ENCODE results near the gene CSK. TPM values are rescaled to one million over a fixed set of nuclear protein-coding genes. Genes with fewer than 3 reads are reported as not detected.
A peak's percentile ranks its signal among the peaks of the same experiment; 100 is the strongest.

The CSK gene
- total and polyA plus RNA-seq, 2 of the 8 experiments (the other 6 are each of a cell fraction or from before 2014, with no cell fraction given) = 13.7 to 50.2 TPM

DNA sequence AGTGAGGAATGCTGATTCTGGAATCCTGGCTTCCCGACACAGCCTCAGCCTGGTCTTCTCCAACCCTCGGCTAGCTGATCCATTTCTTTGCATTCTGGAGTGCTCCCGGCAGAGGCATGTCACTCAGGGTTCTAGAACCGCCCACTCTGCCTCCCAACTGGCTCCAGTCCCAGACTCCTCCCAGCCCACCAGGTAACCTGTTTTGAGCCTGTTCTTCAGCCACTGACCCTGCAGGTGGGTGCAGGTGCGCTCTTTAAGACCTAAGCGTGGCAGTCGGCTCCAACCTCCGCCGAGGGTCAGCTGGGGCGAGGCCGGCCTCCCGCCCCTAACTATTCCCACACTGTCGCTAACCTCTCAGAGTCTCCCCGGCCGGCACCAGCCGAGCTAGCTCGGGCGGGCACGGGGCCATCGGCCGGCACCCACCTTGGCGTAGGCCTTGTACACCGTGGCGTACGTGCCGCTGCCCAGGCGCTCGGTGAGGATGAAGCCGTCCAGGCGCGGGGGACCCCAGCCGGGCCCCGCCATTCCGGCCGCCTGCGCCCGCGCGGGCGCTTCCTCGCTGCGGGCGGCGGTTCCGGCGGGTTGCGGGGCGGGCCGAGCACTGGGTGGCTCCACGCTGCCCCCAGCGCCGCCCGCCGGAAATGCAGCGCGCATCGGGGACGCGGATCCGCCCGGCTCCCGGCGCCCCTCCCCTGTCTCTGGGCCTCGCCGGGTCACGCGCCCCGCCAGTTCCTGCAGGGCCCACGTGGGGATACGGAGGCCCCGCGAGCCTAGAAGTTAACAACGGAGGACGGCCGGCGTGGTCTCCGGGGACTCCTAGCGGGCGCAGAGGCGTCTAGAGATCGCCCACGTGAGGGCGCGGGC, 60.9 kb downstream of the CSK start, which contains the start of gene ULK3 (continued):
- TF ChIP-seq CHD1 (IDR thresholded peaks at IDR 0.05; ENCODE audit: low read depth, low read length) = no peak
- no peak for TF ChIP-seq SAP30 (IDR thresholded peaks at IDR 0.05; ENCODE audit: insufficient read depth, insufficient replicate concordance, low read length)
- no peak for TF ChIP-seq JUN (IDR thresholded peaks at IDR 0.05; ENCODE audit: low read depth, low read length)
- TF ChIP-seq, protein P1, sequence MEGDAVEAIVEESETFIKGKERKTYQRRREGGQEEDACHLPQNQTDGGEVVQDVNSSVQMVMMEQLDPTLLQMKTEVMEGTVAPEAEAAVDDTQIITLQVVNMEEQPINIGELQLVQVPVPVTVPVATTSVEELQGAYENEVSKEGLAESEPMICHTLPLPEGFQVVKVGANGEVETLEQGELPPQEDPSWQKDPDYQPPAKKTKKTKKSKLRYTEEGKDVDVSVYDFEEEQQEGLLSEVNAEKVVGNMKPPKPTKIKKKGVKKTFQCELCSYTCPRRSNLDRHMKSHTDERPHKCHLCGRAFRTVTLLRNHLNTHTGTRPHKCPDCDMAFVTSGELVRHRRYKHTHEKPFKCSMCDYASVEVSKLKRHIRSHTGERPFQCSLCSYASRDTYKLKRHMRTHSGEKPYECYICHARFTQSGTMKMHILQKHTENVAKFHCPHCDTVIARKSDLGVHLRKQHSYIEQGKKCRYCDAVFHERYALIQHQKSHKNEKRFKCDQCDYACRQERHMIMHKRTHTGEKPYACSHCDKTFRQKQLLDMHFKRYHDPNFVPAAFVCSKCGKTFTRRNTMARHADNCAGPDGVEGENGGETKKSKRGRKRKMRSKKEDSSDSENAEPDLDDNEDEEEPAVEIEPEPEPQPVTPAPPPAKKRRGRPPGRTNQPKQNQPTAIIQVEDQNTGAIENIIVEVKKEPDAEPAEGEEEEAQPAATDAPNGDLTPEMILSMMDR (IDR thresholded peaks at IDR 0.05; ENCODE audit: control extremely low read depth in 1 of 3, insufficient read depth in 1 of 3, low read depth in 1 of 3, low read length in 3 of 3) = peak; percentile 60 to 68 (median 62)
- no peak for TF ChIP-seq CHD2 (IDR thresholded peaks at IDR 0.05; ENCODE audit: low read length)
- TF ChIP-seq FOSL1 (IDR thresholded peaks at IDR 0.05; ENCODE audit: insufficient read depth, low read depth, low read length) = no peak
- no peak for TF ChIP-seq RNF2 (IDR thresholded peaks at IDR 0.05; ENCODE audit: borderline replicate concordance, low read depth, low read length, missing control alignments, poor library complexity, severe bottlenecking)
- no peak for TF ChIP-seq BCL11A (IDR thresholded peaks at IDR 0.05; ENCODE audit: low read depth in 2 of 2, low read length in 2 of 2)
- no peak for TF ChIP-seq CBX8 (IDR thresholded peaks at IDR 0.05; ENCODE audit: borderline replicate concordance, low read depth, low read length)
- peak; percentile 57 for TF ChIP-seq ASH2L (IDR thresholded peaks at IDR 0.05; ENCODE audit: low read length)
- TF ChIP-seq HDAC2 (IDR thresholded peaks at IDR 0.05; ENCODE audit: borderline replicate concordance in 1 of 2, low read depth in 2 of 2, low read length in 2 of 2) = 0 out of 4 replicates have a peak, but pooled peaks of 1 of the 2 experiments have one; percentile 66
- no peak for TF ChIP-seq MAFK (IDR thresholded peaks at IDR 0.05; ENCODE audit: low read depth, low read length)
- TF ChIP-seq, protein P2, sequence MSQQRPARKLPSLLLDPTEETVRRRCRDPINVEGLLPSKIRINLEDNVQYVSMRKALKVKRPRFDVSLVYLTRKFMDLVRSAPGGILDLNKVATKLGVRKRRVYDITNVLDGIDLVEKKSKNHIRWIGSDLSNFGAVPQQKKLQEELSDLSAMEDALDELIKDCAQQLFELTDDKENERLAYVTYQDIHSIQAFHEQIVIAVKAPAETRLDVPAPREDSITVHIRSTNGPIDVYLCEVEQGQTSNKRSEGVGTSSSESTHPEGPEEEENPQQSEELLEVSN (IDR thresholded peaks at IDR 0.05) = peak; percentile 64; the same call in 1 of the 2 replicates
- TF ChIP-seq SRF (IDR thresholded peaks at IDR 0.05; ENCODE audit: low read depth, low read length) = 0 out of 2 replicates have a peak, but pooled peaks have one; percentile 5
- TF ChIP-seq POLR2A (IDR thresholded peaks at IDR 0.05; ENCODE audit: control extremely low read depth in 1 of 2, low read depth in 2 of 2, low read length in 2 of 2) = peak in 1 of 2 experiments; percentile 54; a peak in 2 of 3 replicates
- no peak for TF ChIP-seq SP2 (IDR thresholded peaks at IDR 0.05; ENCODE audit: low read length)
- TF ChIP-seq SIN3A (conservative IDR thresholded peaks at IDR 0.05 in 1 of 2, IDR thresholded peaks at IDR 0.05 in 1 of 2; ENCODE audit: low read depth in 1 of 2, low read length in 2 of 2) = peak in 1 of 2 experiments; percentile 31; a peak in 1 of 4 replicates
- TF ChIP-seq RXRA (IDR thresholded peaks at IDR 0.05; ENCODE audit: insufficient read depth, low read depth, low read length) = no peak
